ENCODE measurements around the gene C2CD3.
A peak's percentile ranks its signal among the peaks of the same experiment; 100 is the strongest.
"Not testable (repeated sequence)": the region's sequence is repeated elsewhere in the genome, so short reads cannot be mapped to it uniquely, and the experiment has no call there.

Gene C2CD3

GRCh38 chr11:74133436-74133835 is 37.4 kb downstream of the C2CD3 start:
- Histone ChIP-seq H2AFZ (ENCODE audit: insufficient read depth, low read length, poor library complexity) (no peak overlapping the region), H4K8ac (ENCODE audit: low read depth, low read length) (no peak overlapping the region), H3K14ac (ENCODE audit: low read length) (no peak overlapping the region), H2AK5ac (ENCODE audit: low read length) (no peak overlapping the region), H3K18ac (ENCODE audit: low read length) (no peak overlapping the region), H3K9me3 (ENCODE audit: insufficient read depth, low read depth, low read length) (no peaks in the 10 kb centered on the region), H2BK12ac (ENCODE audit: low read length) (no peak overlapping the region), H2BK120ac (ENCODE audit: insufficient read depth, low read length, poor library complexity) (no peak overlapping the region), H3K4me3 (ENCODE audit: low read depth, low read length) (no peak overlapping the region), H3K27ac (ENCODE audit: low read depth, low read length) (no peak overlapping the region), H3K36me3 (ENCODE audit: control insufficient read depth in 1 of 2, insufficient read depth in 2 of 2, low read length in 2 of 2) (peaks cover 7 to 10% of the 10 kb centered on the region in 2 experiments), H4K12ac (ENCODE audit: low read depth, low read length) (no peak overlapping the region), H4K91ac (ENCODE audit: low read depth, low read length) (no peak overlapping the region), H3K79me1 (ENCODE audit: low read length) (peaks cover 4% of the 10 kb centered on the region), H3K4me2 (ENCODE audit: low read length) (no peak overlapping the region), H3K79me2 (ENCODE audit: control insufficient read depth, insufficient read depth, low read length, poor library complexity) (no peaks in the 10 kb centered on the region), H3K27me3 (ENCODE audit: insufficient read depth, low read length) (no peaks in the 10 kb centered on the region), H3K4me1 (ENCODE audit: control insufficient read depth in 1 of 2, insufficient read depth in 2 of 2, low read length in 2 of 2) (peaks cover 2 to 4% of the 10 kb centered on the region in 2 experiments), H3K9ac (ENCODE audit: low read length) (no peak overlapping the region), H3K4ac (ENCODE audit: low read depth, low read length) (no peak overlapping the region), H3K23ac (ENCODE audit: low read length) (no peak overlapping the region), H2BK5ac (ENCODE audit: low read depth, low read length, poor library complexity) (no peak overlapping the region)
- peak; percentile 50 to 95 for DNase-seq
- no CpG with 5 or more reads among the region's 3 CpGs for WGBS (ENCODE audit: extremely low coverage, insufficient coverage, insufficient read length)

DNA sequence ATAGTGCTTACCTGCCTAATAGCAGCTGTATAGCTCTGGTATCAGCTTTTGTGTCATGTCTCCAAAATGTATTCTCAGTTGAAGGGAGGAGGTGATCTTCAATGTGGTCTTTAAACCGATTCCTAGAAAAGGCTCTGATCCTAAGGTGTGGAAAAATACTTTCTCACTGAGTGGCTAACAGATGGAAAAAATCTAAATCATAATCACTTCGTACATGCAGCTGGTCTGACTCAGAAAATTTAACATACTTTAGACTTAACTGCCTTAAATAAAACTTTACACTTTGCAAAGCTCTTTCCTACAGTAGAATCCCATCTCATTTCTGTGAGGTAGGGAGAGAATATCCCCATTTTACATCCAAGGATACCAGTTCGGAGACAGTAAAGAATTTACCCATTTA is 38.0 kb downstream of the C2CD3 start:
- no peak overlapping the region for H3K4ac ChIP-seq (ENCODE audit: low read depth, low read length)
- H3K9me3 ChIP-seq (ENCODE audit: insufficient read depth, low read depth, low read length) = no peaks in the 10 kb centered on the region
- no peaks in the 10 kb centered on the region for H3K79me2 ChIP-seq (ENCODE audit: control insufficient read depth, insufficient read depth, low read length, poor library complexity)
- no peak overlapping the region for H3K4me2 ChIP-seq (ENCODE audit: low read length)
- H4K8ac ChIP-seq (ENCODE audit: low read depth, low read length) = no peak overlapping the region
- H4K12ac ChIP-seq (ENCODE audit: low read depth, low read length) = no peak overlapping the region
- WGBS (ENCODE audit: extremely low coverage, insufficient coverage, insufficient read length) = no CpG with 5 or more reads among the region's 3 CpGs
- DNase-seq = peak in 1 of 2 donors; percentile 46
- no peak overlapping the region for H2AK5ac ChIP-seq (ENCODE audit: low read length)
- H2BK5ac ChIP-seq (ENCODE audit: low read depth, low read length, poor library complexity) = no peak overlapping the region
- H2BK120ac ChIP-seq (ENCODE audit: insufficient read depth, low read length, poor library complexity) = no peak overlapping the region
- no peak overlapping the region for H3K4me3 ChIP-seq (ENCODE audit: low read depth, low read length)
- H3K23ac ChIP-seq (ENCODE audit: low read length) = no peak overlapping the region
- H3K14ac ChIP-seq (ENCODE audit: low read length) = no peak overlapping the region
- peaks cover 7 to 11% of the 10 kb centered on the region in 2 experiments for H3K36me3 ChIP-seq (ENCODE audit: control insufficient read depth in 1 of 2, insufficient read depth in 2 of 2, low read length in 2 of 2)
- no peak overlapping the region for H2BK12ac ChIP-seq (ENCODE audit: low read length)
- no peak overlapping the region for H4K91ac ChIP-seq (ENCODE audit: low read depth, low read length)
- H3K9ac ChIP-seq (ENCODE audit: low read length) = no peak overlapping the region
- no peaks in the 10 kb centered on the region for H3K27me3 ChIP-seq (ENCODE audit: insufficient read depth, low read length)
- H3K4me1 ChIP-seq (ENCODE audit: control insufficient read depth in 1 of 2, insufficient read depth in 2 of 2, low read length in 2 of 2) = peaks cover 2 to 4% of the 10 kb centered on the region in 2 experiments
- no peak overlapping the region for H3K27ac ChIP-seq (ENCODE audit: low read depth, low read length)
- no peak overlapping the region for H3K18ac ChIP-seq (ENCODE audit: low read length)
- no peak overlapping the region for H2AFZ ChIP-seq (ENCODE audit: insufficient read depth, low read length, poor library complexity)
- H3K79me1 ChIP-seq (ENCODE audit: low read length) = peaks cover 4% of the 10 kb centered on the region

DNA sequence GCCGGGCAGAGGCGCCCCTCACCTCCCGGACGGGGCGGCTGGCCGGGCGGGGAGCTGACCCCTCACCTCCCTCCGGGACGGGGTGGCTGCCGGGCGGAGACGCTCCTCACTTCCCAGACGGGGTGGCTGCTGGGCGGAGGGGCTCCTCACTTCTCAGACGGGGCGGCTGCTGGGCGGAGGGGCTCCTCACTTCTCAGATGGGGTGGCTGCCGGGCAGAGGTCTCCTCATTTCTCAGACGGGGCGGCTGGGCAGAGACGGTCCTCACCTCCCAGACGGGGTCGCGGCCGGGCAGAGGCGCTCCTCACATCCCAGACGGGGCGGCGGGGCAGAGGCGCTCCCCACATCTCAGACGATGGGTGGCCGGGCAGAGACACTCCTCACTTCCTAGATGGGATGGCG is 41.7 kb downstream of the C2CD3 start:
- WGBS (ENCODE audit: extremely low coverage, insufficient coverage, insufficient read length) = no CpG with 5 or more reads among the region's 33 CpGs
- not testable (repeated sequence) for H2BK5ac ChIP-seq (ENCODE audit: low read depth, low read length, poor library complexity); H3K9ac ChIP-seq (ENCODE audit: low read length); H4K12ac ChIP-seq (ENCODE audit: low read depth, low read length); H2AK5ac ChIP-seq (ENCODE audit: low read length); H3K9me3 ChIP-seq (ENCODE audit: insufficient read depth, low read depth, low read length); H3K79me1 ChIP-seq (ENCODE audit: low read length); H3K27ac ChIP-seq (ENCODE audit: low read depth, low read length); H3K18ac ChIP-seq (ENCODE audit: low read length); H3K4me2 ChIP-seq (ENCODE audit: low read length); H2BK12ac ChIP-seq (ENCODE audit: low read length); H2AFZ ChIP-seq (ENCODE audit: insufficient read depth, low read length, poor library complexity); H3K79me2 ChIP-seq (ENCODE audit: control insufficient read depth, insufficient read depth, low read length, poor library complexity); DNase-seq; H2BK120ac ChIP-seq (ENCODE audit: insufficient read depth, low read length, poor library complexity); H4K91ac ChIP-seq (ENCODE audit: low read depth, low read length); H3K4me3 ChIP-seq (ENCODE audit: low read depth, low read length); H3K4me1 ChIP-seq (ENCODE audit: control insufficient read depth in 1 of 2, insufficient read depth in 2 of 2, low read length in 2 of 2); H4K8ac ChIP-seq (ENCODE audit: low read depth, low read length); H3K23ac ChIP-seq (ENCODE audit: low read length); H3K4ac ChIP-seq (ENCODE audit: low read depth, low read length); H3K14ac ChIP-seq (ENCODE audit: low read length); H3K27me3 ChIP-seq (ENCODE audit: insufficient read depth, low read length)
- H3K36me3 ChIP-seq (ENCODE audit: control insufficient read depth in 1 of 2, insufficient read depth in 2 of 2, low read length in 2 of 2) = peaks cover 7 to 15% of the 10 kb centered on the region in 2 experiments

- Histone ChIP-seq H3K4me2 (ENCODE audit: low read length) (no peak overlapping the region), H3K23ac (ENCODE audit: low read length) (no peak overlapping the region), H3K36me3 (ENCODE audit: control insufficient read depth in 1 of 2, insufficient read depth in 2 of 2, low read length in 2 of 2) (peaks cover 0 to 5% of the 10 kb centered on the region in 2 experiments), H3K27ac (ENCODE audit: low read depth, low read length) (no peak overlapping the region), H3K79me2 (ENCODE audit: control insufficient read depth, insufficient read depth, low read length, poor library complexity) (no peaks in the 10 kb centered on the region), H2BK12ac (ENCODE audit: low read length) (no peak overlapping the region), H3K4ac (ENCODE audit: low read depth, low read length) (no peak overlapping the region), H3K4me3 (ENCODE audit: low read depth, low read length) (no peak overlapping the region), H3K9me3 (ENCODE audit: insufficient read depth, low read depth, low read length) (no peaks in the 10 kb centered on the region), H2AFZ (ENCODE audit: insufficient read depth, low read length, poor library complexity) (no peak overlapping the region), H3K27me3 (ENCODE audit: insufficient read depth, low read length) (no peaks in the 10 kb centered on the region), H4K12ac (ENCODE audit: low read depth, low read length) (no peak overlapping the region), H2BK5ac (ENCODE audit: low read depth, low read length, poor library complexity) (no peak overlapping the region), H4K91ac (ENCODE audit: low read depth, low read length) (no peak overlapping the region), H3K79me1 (ENCODE audit: low read length) (no peaks in the 10 kb centered on the region), H2AK5ac (ENCODE audit: low read length) (no peak overlapping the region), H3K14ac (ENCODE audit: low read length) (no peak overlapping the region), H3K9ac (ENCODE audit: low read length) (no peak overlapping the region), H3K18ac (ENCODE audit: low read length) (no peak overlapping the region), H2BK120ac (ENCODE audit: insufficient read depth, low read length, poor library complexity) (no peak overlapping the region), H3K4me1 (ENCODE audit: control insufficient read depth in 1 of 2, insufficient read depth in 2 of 2, low read length in 2 of 2) (peaks cover 3 to 8% of the 10 kb centered on the region in 2 experiments), H4K8ac (ENCODE audit: low read depth, low read length) (no peak overlapping the region)
- DNase-seq = peak in 1 of 2 donors; percentile 33
These were observed 47.8 kb downstream of the C2CD3 start for GRCh38 chr11:74123008-74123448.

Data from trophoblast cell (in vitro differentiated cells and primary cell).